GM21360 (cell line): Measurements from ENCODE around the gene CADM1.
A peak's percentile ranks its signal among the peaks of the same experiment; 100 is the strongest.

Experiments used
- ATAC-seq: cut with Tn5 transposase; IDR thresholded peaks from one replicate; pipeline ENCODE4 v1.9.1; 2021; ENCODE audit warnings: mild to moderate bottlenecking, moderate library complexity; ENCODE audit not compliant: unreplicated experiment

Gene CADM1

DNA sequence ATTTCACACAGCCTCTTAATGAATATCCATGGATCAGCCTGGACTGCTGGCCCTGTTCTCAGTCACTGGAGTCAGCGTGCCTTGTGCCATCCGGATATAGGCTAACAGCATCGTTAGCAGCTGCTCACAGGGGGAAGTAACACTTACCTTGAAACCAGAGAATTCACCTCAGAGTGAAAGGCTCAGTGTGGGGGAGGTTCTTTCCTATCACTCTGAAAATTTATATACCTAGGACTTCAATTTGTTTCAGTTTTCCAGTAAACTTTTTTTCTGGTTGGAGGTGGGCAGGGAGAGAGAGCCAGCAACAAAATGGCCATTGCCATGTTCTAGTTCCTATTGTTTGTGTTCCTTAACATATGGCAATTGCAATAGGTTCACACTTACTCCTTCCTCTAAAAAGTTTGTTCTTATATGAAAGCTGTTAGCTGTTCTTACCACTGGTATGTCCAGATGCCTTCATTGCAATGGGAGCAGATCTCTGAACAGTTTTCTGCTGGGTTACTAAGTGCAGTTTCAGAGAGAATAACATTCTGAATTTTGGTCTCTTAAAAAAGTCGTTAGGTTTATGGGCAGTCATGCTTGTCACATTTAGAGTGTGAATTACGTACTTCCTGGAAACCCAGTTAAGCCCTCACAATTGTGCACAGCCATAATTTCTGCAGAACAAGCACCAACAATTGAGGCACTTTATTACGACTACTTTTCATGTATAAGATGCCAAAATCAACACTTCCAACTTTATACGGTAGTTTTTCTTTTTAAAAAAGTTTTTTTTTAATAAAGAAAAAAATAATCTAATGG lies 247.6 kb downstream of the CADM1 start:
- ATAC-seq = peak; percentile 81

DNA sequence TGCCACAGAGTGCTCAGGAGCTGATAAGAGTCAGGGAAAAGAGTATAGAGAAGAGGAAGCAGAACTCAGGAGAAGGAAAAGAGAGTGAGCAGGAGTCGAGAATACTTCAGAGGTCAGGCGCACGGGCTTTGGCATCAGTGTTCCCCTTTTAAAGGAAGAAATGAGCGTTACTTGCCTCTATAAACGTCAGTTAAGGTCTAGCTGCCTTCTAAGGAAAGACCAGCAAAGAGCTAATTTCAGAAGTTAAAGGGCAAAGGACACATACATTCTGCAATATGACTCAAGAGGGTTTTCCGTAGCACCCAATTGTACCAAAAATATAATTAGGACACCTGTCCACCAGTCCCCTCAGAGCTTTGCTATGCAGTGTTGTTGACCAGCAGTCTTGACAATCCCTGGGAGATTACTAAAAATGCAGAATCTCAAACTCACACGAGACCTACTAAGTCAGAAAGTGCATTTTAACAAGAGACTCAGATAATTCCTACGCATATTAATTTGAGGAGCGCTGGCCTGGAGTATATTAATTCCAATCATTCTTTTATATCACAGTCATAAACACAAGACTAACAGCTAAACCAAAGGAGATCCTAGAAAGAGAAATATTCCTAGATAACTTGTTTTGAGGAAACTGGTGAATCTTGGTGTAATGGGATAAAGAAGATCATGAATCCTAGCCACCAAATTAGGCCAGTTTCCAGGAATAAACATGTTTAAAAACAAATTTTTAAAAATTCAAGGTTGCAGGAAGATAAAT lies 249.0 kb downstream of the CADM1 start:
- no peak for ATAC-seq

DNA sequence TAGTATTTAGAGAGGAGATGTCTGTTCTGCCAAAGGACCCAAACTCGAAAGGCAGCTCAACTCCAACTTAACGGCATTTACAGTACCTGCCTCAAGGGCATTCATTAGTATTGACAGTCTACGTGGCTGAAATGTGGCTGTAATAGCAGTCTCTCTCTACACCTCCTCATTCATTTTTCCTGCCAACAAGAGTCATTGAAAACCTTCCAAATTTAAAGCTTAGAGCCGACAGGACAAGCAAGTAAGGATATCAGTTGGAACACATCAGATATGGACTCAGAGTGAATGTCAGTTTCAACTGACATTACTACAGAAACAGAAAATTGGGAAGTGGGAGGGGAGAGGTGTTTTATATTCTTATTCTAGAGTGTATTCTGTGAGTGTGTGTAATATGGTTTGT lies 253.1 kb downstream of the CADM1 start:
- ATAC-seq = no peak

DNA sequence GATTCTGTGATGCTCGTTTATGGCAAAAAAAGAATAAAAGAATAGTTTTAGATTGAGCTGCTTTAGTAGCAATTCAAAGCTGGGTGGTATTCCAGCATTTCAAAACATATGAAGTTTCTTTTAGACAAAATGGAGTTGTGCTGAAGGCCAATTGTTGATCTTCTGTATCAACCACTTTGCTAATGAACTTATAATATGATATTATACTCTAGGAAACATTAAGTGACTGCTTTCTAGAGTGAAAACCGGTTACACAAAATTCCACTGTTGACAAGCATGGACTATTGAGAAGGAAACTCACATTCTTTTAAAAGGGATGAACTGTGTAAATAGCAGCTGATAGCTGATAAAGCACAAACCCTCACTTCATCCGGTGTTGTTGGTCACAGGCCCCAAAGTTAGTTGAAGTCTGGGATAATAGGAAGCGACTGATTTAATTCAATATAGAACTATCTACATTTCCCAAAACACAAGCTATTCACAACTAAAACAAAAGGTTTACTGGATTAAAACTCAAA lies 255.1 kb downstream of the CADM1 start:
- ATAC-seq = no peak

DNA sequence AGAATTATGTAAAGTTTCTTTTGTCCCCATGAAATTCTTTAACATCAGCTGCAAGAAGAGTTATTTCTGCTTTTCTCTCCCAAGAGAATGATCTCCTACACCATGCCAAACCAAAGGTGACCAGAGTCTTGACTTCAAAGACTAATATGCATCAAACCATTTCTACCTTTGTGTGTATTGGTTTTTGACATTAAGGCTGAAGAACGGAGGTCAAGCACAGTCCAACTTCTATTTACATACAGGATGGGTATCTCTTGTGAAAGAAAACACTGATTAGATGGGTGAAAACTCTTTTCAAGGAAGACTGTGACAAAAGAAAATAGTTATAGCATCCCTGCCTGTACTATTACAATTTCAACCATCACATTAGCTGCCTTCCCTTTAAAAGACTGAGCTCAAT lies 256.3 kb downstream of the CADM1 start:
- no peak for ATAC-seq

DNA sequence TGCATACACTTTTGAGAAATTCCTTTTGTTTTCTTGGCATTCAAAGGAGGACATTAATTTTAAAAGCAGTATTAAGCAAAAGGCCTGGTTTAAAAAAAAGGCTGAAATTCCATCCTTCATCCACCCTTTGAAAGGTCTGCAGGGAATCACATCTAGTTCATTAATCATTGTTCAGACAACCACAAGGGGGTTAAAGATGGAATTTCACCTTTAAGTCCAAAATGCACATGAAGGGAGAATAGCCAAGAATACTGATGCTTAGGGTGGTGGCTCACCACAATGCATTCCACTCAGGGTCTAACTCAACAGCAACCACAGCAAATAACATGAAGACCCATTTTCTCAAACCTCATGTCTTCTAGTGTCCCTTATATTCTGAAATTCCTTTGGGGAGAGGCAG lies 256.9 kb downstream of the CADM1 start:
- ATAC-seq = no peak

DNA sequence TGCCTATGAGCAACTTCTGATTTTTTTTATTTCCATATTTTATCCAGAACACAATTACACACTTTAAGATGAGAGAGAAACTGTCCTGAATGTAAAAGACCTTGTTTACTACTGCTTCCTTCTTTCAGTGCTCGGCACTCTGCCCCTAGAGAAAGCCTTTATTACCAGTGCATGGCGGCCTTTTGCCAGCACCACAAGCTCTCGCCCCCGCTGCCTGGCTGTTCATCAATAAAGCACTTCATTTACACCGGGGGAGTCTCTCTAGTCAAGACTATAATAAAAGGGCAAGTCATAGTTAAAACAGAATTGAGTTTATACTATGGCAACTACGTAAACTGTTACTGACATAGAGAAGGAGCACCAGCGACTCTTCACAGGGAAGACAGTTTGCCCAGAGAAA lies 259.5 kb downstream of the CADM1 start:
- ATAC-seq = no peak

DNA sequence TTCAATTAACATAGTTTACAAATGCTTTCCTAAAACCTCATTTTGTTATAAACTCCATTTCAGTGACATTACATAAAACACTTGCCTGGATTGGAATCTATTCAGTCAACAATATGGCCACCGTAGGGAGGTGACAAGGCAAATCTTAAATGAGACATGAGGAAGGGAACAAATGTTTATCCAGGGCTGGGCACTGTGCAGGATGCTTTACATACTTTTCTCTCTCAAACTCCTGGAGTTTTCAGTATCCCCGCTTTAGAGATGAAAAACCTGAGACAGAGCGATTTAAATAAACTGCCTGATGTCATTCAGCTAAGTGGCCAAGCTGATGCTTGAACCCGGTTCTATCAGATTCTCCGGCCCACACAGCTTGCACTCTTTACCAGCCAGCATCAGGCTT lies 259.9 kb downstream of the CADM1 start:
- no peak for ATAC-seq

DNA sequence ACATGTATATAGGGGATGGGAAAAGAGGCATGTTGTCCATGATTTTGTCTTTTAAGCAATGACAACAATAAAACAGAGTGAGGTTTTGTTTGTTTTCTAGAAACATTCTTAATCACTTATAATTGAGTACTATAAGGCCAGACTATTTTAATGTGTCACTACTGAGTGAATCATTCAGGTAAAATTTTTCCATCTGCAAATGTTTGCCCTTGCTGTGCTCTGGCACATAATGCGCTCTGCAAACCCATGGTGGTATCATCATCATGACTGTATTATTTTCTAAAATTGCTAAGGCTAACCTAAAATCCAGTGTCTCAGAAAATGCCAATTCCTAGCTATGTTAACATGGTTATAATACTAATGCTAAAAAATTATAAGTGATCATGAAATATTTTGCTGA lies 261.2 kb downstream of the CADM1 start:
- no peak for ATAC-seq

DNA sequence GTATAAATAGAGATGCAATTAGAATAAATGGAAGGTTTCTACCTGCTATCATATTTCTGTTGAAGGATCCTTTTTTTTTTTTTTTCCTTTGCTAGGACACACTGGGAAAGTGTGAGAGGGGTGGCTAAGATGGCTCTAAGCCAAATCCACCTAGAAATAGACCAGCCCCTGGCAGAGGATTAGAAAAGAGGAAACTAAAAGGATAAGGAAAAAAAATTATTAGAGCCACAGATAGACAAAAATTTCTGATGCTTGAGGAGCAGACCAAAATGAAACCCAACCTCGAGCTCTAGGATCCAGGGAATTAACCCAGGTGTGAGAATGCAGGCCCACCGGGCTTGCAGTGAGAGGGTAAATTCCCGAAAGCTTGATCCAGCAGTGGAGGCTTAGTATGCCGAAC lies 262.3 kb downstream of the CADM1 start:
- no peak for ATAC-seq

DNA sequence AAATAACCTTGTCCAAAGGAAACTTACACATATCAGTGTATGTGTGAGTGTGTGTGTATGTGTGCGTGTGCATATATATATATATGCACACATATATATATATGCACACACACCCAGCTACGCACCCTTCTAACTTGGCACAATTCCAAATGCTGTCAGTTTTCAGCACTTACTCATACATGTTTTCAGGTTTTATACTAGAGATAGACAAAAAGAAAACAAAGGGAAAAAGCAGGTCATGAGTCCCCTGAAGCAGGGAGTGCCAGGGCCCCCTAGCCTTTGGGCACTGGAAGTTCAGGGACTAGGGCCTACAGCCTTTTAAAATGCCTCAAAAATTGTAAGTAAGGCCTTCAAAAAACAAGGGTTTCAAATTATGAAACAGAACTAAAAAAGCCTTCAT lies 265.4 kb downstream of the CADM1 start:
- no peak for ATAC-seq

DNA sequence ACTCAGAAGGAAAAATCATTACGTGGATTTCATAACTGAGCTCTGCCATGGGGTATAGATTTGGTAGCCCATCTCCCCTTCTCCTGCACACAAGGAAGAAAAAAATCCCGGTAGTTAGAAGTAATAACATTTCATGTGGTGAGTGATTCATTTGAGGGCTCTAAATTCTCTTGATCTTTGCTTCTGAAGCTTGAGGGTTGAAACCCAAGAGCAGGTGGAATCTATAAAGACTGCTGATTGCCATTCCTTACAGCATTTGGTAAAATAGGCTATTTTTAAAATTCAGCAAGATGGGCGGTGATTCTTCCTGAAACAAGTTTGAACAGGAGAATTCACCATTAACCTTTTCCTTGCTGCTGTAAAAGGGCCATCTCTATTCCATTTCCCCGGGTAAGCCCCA lies 266.1 kb downstream of the CADM1 start:
- ATAC-seq = no peak

DNA sequence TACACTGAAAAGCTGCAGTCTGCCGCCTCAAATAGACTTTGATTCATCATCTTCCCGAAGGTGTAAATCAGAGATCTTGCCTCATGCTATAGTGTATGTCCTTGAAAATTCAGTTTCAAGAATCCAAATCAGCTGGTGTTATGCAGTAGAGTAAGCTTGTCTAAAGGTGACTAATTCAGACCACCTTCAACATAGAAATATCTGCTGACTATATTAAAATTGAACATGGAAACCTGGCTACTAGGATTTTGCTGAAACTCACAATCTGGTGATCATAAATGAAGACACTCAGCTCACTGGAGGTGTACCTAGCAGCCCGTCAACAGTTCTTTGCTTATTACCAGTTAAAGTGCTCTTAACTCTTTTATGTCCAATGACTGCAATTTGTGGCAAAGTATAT lies 266.6 kb downstream of the CADM1 start:
- no peak for ATAC-seq

DNA sequence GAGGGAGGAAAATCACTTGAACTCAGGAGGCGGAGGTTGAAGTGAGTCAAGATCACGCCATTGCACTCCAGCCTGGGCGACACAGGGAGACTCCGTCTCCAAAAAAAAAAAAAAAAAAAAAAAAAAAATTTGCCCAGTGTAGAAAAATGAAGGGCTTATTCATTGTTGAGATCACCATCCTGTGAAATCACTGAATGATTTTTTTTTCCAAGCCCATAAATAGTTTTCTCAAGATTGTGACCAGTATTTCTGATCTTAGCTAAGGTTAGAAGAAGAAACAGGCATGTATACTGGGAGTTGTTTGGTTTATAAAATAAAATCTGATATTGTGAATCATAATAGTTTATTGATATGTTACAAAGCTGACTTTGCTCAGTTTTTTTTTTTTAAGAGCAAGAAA lies 269.4 kb downstream of the CADM1 start:
- ATAC-seq = no peak

DNA sequence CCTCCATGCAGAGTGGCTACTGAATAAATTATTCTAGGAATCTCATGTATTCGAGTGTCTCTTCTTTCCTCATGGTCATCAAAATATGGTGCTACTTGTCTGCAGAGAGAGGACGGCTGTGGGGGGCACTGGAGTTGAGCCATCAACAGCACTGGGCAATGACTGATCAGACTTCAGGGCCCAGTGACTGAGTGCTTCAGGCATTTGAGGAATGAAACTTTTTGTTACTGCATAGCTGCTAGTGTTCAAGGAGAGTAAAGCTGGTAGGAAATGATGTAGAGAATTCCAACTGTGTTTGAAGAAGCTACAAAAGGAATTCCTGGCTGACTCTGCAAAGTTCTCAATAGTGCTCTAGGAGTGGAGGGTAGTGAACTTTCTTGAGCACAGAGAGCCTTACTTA lies 277.7 kb downstream of the CADM1 start:
- no peak for ATAC-seq

DNA sequence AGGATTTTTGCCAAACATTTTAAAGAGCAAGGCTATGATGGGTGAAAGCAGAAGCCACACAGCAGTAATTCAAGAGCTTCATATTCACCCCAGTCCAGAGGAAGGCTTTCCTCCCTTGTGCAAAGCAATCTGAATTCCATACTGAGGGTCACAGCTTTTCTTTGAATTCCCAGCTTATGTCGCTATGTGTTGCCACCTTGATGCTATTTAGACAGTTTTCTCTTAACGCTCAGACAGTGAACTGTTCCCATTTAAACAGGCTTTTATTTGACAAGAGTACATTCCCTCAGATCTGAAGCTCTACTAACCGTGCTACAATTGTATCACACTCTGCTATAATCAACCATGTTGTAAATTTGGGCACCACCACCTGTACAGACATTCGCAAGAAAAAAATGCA lies 279.7 kb downstream of the CADM1 start:
- ATAC-seq = no peak

DNA sequence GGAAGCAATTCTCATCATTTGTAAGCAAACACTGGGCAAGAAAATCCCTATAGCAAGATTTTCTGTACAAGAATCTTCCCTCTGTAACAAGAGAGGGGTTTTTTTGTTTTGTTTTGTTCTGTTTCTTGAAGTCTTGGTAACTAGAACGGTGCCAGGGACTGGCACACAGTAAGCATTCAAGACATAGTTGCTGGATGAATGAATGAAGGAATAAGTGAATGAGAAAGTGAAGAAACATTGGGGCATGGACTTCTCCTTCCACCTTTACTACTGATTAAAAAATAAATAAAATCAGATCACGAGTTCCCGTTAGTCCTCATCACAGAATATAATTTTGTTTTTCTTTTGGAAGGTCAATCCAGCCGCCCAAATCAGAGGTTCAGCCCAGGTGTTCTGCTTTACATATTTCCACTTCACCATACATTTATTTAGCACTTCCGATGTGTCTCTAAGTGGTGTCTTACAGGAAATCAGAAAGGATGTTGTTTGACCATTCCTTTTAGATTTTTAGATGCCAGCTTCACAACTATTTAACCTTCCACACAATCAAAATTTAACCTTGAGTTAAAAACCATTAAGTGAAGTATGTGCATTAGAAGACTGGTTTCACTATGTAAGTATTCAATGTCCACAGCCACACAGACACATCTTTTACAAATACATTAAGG lies 281.2 kb downstream of the CADM1 start:
- ATAC-seq = peak; percentile 34

DNA sequence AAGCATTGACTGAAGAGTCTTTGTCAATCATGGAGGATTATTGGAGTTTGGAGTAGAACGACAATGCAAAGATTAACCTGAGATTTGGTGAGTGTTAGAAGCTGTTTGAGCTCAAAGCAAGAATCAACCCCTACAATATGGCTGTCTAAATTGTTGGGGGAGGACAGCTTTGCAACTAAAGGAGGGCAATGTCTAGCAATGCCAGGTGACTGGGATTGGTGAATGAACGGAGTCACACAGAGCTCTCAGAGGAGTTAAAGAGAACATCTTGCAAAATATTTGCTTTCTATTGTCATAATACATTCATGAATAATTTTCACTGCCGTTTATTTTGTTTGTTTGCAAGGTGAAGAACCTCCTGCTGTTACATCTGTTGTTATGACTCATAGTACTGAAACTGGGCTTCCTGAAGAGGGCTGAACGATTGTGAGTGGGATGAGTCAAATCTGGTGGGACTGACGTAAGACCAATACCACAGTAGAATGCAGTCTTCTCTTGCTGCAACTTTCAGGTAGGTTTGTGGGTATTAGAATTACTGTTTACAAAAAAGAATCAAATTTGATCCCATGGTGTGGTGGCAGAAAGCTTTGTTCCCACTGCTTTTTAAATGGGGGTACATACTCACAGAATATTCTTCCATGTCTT lies 281.9 kb downstream of the CADM1 start:
- peak; percentile 97 for ATAC-seq

DNA sequence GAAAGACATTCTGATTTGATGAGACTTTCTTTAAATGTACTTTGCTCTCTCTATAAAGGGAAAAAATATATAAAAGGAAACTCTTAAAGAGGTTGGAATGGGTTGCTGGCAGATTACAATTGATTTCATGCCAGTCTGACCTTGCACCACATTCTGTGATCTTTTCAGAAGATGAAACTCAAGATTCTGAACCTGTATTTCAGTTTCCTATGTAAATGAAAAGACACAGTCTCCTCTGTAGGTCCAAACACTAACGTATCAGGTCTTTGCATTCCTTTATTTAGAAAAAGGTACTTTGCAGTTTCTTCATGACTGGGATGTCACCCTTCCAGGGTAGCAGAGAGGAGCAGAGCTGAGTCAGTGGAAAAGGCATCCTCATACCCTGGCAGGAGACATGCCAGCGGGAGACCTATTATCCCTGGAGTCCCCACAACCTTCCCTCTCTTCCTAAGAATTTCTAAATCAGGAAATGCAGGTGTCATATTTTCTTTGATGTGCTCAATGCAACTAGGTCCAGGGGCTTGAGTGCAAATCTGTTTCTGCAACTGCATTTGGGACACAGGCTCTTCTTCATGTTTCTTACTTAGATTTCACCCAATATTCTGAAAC lies 282.6 kb downstream of the CADM1 start:
- peak; percentile 38 for ATAC-seq

DNA sequence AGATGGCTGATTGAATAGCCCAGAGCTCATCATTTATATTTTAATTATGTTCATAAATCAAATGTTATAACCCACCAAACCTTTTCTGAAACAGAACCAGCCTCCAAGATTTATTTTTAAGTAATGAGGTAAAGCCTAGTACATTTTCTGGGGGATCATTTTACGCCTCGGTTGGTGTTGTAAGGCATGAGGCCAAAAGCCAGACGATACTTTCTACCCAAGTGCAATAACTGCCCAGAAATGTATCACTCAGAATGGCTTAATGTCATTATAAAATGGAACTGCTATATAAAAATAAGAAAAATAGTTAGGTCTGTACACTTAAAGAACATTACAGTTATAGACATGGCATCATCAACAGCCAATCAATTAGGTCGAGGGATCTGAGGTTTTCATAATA lies 283.3 kb downstream of the CADM1 start:
- ATAC-seq = no peak

DNA sequence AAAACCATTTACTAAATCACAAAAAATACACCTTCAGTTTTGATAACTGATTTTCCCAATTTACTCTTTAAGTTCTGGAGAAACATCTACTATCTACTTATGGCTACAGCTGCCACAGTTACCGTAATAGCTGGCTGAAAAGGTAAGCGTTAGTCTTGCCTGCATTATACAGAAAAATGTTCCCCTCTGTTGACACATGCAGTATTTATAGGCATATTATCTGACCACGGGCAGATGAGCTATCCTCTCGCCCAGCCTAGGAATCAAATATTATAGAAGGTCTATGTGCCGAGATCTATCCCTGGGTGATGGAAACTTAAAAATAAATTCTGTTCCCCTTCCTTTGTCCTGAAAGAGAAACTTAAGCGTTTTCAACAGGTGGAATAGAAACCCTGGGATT lies 283.8 kb downstream of the CADM1 start:
- no peak for ATAC-seq
